ENCODE results near the gene OR2T29.

DNA sequence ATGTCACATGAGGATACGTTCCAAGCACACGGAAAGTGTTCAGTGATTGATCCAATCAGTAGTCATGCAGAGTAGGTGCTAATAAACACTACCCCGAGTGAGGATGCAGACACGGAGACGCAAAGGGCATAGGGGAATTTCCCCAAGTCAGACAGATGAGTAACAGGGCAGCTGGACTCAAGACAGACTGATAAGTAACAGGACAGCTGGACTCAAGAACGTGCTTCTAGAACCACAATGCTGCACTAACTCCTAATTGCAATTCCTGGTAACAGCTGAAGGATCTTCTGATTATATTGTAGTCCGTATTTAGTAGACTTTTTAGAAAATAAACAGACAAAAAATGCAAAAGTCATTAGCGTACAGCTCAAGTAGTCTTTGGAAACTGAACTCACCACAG, 36.8 kb upstream of the OR2T29 start:
- TF ChIP-seq CTCF (conservative IDR thresholded peaks at IDR 0.05; ENCODE audit: low read depth in 2 of 2) (no peak), POLR2AphosphoS5 (IDR thresholded peaks at IDR 0.05; ENCODE audit: low read depth) (no peak), EZH2 (IDR thresholded peaks at IDR 0.05; ENCODE audit: low read depth, unreplicated experiment) (no peak), CREB1 (CRISPR knock-in tag; IDR thresholded peaks at IDR 0.05; ENCODE audit: low read depth) (no peak), EZH2phosphoT487 (IDR thresholded peaks at IDR 0.05; ENCODE audit: unreplicated experiment) (no peak), JUNB (IDR thresholded peaks at IDR 0.05; ENCODE audit: unreplicated experiment) (no peak), NANOG (IDR thresholded peaks at IDR 0.05; ENCODE audit: borderline replicate concordance) (no peak), STAT1 (IDR thresholded peaks at IDR 0.05; ENCODE audit: unreplicated experiment) (no peak), ZNF331 (CRISPR knock-in tag; IDR thresholded peaks at IDR 0.05; ENCODE audit: low read depth) (no peak), ZNF114 (CRISPR knock-in tag; IDR thresholded peaks at IDR 0.05) (no peak), ETS1 (IDR thresholded peaks at IDR 0.05) (no peak)
- TF ChIP-seq, protein P1, sequence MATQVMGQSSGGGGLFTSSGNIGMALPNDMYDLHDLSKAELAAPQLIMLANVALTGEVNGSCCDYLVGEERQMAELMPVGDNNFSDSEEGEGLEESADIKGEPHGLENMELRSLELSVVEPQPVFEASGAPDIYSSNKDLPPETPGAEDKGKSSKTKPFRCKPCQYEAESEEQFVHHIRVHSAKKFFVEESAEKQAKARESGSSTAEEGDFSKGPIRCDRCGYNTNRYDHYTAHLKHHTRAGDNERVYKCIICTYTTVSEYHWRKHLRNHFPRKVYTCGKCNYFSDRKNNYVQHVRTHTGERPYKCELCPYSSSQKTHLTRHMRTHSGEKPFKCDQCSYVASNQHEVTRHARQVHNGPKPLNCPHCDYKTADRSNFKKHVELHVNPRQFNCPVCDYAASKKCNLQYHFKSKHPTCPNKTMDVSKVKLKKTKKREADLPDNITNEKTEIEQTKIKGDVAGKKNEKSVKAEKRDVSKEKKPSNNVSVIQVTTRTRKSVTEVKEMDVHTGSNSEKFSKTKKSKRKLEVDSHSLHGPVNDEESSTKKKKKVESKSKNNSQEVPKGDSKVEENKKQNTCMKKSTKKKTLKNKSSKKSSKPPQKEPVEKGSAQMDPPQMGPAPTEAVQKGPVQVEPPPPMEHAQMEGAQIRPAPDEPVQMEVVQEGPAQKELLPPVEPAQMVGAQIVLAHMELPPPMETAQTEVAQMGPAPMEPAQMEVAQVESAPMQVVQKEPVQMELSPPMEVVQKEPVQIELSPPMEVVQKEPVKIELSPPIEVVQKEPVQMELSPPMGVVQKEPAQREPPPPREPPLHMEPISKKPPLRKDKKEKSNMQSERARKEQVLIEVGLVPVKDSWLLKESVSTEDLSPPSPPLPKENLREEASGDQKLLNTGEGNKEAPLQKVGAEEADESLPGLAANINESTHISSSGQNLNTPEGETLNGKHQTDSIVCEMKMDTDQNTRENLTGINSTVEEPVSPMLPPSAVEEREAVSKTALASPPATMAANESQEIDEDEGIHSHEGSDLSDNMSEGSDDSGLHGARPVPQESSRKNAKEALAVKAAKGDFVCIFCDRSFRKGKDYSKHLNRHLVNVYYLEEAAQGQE (IDR thresholded peaks at IDR 0.05; ENCODE audit: unreplicated experiment), result no peak

Data from GM23338 (cell line).